A549 treated with Hydrocortisone at 1 μM for 4 hours (cell line): ENCODE data around the gene MMP12. TPM values are rescaled to one million over a fixed set of nuclear protein-coding genes. Genes with fewer than 3 reads are reported as not detected.

Experiments
- total RNA-seq: library from RNA; stranded (reverse); fragments of 200-300 nt; extraction: Qiagen RNA extraction; gene quantifications from 5 replicates; pipeline ENCODE4 v1.2.3, GENCODE V29; 2022

Gene MMP12
- total RNA-seq = 0.06 to 0.14 TPM (median 0.08 TPM) in 3 of 5 replicates, not detected in the others

GRCh38 chr11:102874852-102875251, at the start of gene MMP12:
TSS of gene MMP12 (minus strand) at chr11:102874982. CDS start at chr11:102874937, 45 bp downstream.

GRCh38 chr11:102843489-102843888, 31.3 kb downstream of the MMP12 start, which contains the start of gene MMP3:
TSS of gene MMP3 (minus strand) at chr11:102843609. CDS start at chr11:102843546, 63 bp downstream.

Other genes with a start within 250 kb of the MMP12 start
- gene MMP20, start 249.7 kb downstream of the MMP12 start, total RNA-seq = not detected in 5 replicates
- gene MMP27, start 169.2 kb downstream of the MMP12 start, total RNA-seq = not detected in 5 replicates
- gene MMP8, start 150.0 kb downstream of the MMP12 start, total RNA-seq = not detected in 5 replicates
- gene MMP10, start 94.4 kb downstream of the MMP12 start, total RNA-seq = 0.62 to 1.5 TPM (median 0.96 TPM) in 5 replicates
- gene MMP1, start 76.8 kb downstream of the MMP12 start, total RNA-seq = 0.43 to 1.4 TPM (median 0.68 TPM) in 5 replicates
- gene MMP3, start 31.4 kb downstream of the MMP12 start, total RNA-seq = 0.12 TPM in 1 of 5 replicates, not detected in the others
- gene MMP13, start 80.8 kb upstream of the MMP12 start, total RNA-seq = 0.07 TPM in 1 of 5 replicates, not detected in the others
- gene DCUN1D5, start 217.2 kb upstream of the MMP12 start, total RNA-seq = 59.7 to 68.2 TPM (median 63.6 TPM) in 5 replicates
- 5.6 to 7.5 TPM (median 6.3 TPM) in 5 replicates for gene DYNC2H1, start 234.4 kb upstream of the MMP12 start, total RNA-seq